ENCODE data around the gene ERMARD. TPM values are rescaled to one million over a fixed set of nuclear protein-coding genes. Genes with fewer than 3 reads are reported as not detected.

ERMARD gene
- total RNA-seq, 3 donors from 2014 or later: 16.6 to 25.2 (median 23.1) TPM

DNA sequence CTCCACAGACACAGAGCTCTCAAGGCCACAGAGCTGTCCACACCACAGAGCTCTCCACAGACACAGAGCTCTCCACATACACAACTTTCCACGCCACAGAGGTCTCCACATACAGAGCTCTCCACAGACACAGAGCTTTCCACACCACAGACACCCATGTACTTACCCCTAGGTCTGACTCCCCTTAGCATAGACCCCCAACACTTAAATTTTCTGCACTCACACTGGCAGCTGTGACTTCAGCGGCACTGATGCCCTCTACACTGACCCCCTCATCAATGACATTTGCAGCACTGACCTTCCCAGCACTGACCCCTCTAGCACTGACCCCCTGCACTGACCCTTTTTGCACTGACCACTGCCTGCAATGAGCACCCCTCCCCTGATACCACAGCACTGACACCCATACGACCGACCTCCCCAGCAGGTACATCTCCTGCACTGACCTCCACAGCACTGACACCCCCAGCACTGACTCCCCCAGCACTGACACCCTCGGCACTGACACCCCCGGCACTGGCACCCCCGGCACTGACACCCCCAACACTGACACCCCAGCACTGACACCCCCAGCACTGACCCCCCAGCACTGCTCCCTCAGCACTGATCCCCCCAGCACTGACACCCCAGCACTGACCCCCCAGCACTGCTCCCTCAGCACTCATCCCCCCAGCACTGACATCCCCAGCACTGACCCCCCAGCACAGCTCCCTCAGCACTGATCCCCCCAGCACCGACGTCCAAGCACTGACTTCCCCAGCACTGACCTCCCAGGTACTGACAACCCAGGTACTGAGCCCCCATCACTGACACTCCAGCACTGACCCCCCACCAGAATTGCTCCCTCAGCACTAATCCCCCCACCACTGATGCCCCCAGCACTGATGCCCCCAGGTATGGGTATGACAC lies 56.5 kb downstream of the ERMARD start:
- H3K4me1 ChIP-seq (ENCODE audit: low read depth): no peaks in the 10 kb centered on the region
- TF ChIP-seq, protein P1, sequence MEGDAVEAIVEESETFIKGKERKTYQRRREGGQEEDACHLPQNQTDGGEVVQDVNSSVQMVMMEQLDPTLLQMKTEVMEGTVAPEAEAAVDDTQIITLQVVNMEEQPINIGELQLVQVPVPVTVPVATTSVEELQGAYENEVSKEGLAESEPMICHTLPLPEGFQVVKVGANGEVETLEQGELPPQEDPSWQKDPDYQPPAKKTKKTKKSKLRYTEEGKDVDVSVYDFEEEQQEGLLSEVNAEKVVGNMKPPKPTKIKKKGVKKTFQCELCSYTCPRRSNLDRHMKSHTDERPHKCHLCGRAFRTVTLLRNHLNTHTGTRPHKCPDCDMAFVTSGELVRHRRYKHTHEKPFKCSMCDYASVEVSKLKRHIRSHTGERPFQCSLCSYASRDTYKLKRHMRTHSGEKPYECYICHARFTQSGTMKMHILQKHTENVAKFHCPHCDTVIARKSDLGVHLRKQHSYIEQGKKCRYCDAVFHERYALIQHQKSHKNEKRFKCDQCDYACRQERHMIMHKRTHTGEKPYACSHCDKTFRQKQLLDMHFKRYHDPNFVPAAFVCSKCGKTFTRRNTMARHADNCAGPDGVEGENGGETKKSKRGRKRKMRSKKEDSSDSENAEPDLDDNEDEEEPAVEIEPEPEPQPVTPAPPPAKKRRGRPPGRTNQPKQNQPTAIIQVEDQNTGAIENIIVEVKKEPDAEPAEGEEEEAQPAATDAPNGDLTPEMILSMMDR (IDR thresholded peaks at IDR 0.05): no peak
- ATAC-seq (no peak), DNase-seq (no peak)
- intact Hi-C loops (cut with DNase I, micrococcal nuclease): no loop called here
- no peak overlapping the region for H3K4me3 ChIP-seq
- H3K36me3 ChIP-seq (ENCODE audit: low read depth): no peaks in the 10 kb centered on the region
- H3K9me3 ChIP-seq: no peaks in the 10 kb centered on the region

DNA sequence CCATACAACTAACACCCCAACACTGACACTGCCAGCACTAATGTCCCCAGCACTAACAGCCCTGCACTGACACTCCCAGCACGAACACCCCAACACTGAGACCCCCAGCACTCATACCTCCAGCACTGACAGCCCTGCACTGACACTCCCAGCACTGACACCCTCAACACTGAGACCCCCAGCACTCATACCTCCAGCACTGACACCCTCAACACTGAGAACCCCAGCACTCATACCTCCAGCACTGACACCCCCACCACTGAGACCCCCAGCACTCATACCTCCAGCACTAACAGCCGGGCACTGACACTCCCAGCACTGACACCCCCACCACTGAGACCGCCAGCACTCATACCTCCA lies 57.2 kb downstream of the ERMARD start:
- Histone ChIP-seq H3K36me3 (ENCODE audit: low read depth) (no peaks in the 10 kb centered on the region), H3K9me3 (no peaks in the 10 kb centered on the region), H3K4me1 (ENCODE audit: low read depth) (no peaks in the 10 kb centered on the region), H3K4me3 (no peak overlapping the region)
- no peak for DNase-seq
- ATAC-seq: no peak
- intact Hi-C loops (cut with DNase I, micrococcal nuclease): no loop called here
- TF ChIP-seq, protein P1 (IDR thresholded peaks at IDR 0.05): no peak

DNA sequence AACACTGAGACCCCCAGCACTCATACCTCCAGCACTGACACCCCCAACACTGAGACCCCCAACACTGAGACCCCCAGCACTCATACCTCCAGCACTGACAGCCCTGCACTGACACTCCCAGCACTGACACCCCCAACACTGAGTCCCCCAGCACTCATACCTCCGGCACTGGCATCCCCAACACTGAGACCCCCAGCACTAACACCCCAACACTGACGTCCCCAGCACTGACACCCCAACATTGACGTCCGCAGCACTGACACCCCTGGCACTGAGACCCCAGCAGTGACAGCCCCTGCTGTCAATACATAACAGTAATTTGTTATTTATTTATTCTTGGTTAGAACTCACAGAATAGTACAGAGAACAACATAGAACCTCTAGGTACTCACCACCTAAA lies 58.0 kb downstream of the ERMARD start:
- TF ChIP-seq, protein P1 (IDR thresholded peaks at IDR 0.05): no peak
- Histone ChIP-seq H3K9me3 (no peaks in the 10 kb centered on the region), H3K4me3 (no peak overlapping the region), H3K36me3 (ENCODE audit: low read depth) (no peaks in the 10 kb centered on the region), H3K4me1 (ENCODE audit: low read depth) (no peaks in the 10 kb centered on the region)
- DNase-seq (no peak), ATAC-seq (no peak)
- intact Hi-C loops (cut with DNase I, micrococcal nuclease): no loop called here

DNA sequence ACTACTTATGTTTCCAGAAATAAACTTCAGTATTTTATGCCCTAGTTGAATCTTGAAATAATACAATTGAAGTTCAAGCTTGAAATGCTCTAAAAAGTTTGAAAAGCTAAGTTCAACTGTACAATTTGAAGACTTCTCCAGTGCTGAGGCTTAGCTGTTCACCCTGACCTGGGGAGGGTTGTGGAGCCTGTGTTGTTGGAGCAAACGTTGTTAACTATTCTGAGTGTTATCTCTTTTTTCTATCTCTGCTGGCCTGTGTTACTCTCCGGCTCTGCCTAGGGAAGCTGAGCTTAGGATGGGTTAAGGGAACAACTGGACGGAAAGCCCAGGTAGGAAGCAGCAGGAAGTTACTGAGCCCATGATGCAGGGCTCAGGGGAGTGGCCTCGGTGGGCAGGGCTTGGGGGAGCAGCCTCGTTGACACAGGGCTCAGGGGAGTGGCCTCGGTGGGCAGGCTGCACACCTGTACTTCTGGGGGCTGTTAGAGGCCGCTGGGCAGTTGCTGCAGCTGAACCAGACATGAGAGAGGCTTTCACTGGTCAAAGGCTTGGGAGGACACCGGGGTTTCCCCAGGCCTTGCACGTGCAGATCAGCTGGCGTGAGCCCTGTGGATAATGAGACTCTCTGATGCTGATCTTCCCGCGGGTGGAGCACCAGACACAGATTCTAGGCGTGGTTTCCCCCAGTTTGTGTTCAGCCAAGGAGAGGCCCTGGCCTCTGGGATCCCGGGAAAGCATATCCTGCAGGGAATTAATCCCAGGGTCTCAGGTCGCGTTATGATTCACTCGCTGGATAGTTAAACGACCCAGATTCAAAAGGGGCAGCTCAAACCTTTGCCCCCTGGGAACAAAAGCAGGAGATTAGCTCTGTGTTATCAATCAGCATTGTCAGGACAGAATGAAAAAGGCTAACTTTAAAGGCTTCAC lies 58.9 kb downstream of the ERMARD start:
- TF ChIP-seq, protein P1 (IDR thresholded peaks at IDR 0.05): no peak
- H3K4me3 ChIP-seq: no peak overlapping the region
- no peaks in the 10 kb centered on the region for H3K4me1 ChIP-seq (ENCODE audit: low read depth)
- H3K9me3 ChIP-seq: no peaks in the 10 kb centered on the region
- H3K36me3 ChIP-seq (ENCODE audit: low read depth): no peaks in the 10 kb centered on the region
- DNase-seq (peak in 2 of 3 donors; percentile 50 to 70), ATAC-seq (peak; percentile 92)
- intact Hi-C loops (cut with DNase I, micrococcal nuclease): no loop called here

DNA sequence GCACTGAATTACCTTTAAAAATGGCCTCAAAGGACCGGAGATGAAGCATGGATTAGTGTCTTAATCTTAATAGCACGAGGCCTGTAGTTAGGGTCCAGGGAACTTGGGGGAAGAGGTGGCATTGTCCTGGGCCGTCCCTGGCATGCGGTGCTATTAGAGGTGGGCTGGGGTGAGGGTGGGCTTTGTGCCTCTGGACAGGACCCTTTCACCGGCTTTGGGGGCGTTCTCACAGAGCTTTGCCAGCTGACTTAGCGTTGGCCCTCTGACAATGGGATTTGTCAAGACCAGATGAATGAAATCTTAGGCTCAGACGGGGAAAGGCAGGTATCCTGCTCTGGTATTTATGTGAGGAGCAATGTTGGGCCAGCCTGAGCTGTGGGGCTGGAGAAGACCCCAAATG lies 59.6 kb downstream of the ERMARD start:
- DNase-seq (no peak), ATAC-seq (no peak)
- TF ChIP-seq, protein P1 (IDR thresholded peaks at IDR 0.05): no peak
- Histone ChIP-seq H3K4me1 (ENCODE audit: low read depth) (no peaks in the 10 kb centered on the region), H3K9me3 (peaks cover 3% of the 10 kb centered on the region), H3K4me3 (no peak overlapping the region), H3K36me3 (ENCODE audit: low read depth) (no peaks in the 10 kb centered on the region)
- intact Hi-C loops (cut with DNase I, micrococcal nuclease): no loop called here
